Gastrocnemius medialis (tissue), 4 donors: ENCODE results near the gene FANCD2.

Experiments used
- POLR2A ChIP-seq, 2 donors: fragments of 450-650 bp; IDR thresholded peaks; one replicate each; pipeline ENCODE4 v1.6.1; 2017; ENCODE audit warnings: antibody characterized with exemption in 2 of 2, mild to moderate bottlenecking in 2 of 2, moderate library complexity in 2 of 2
- TF ChIP-seq, protein P1 (sequence below), 5 experiments: fragments of 450-650 bp in 3 of 5; fragments of 200-600 bp in 2 of 5; sonication (generic) in 2 of 5; IDR thresholded peaks in 4 of 5; conservative IDR thresholded peaks in 1 of 5; 1 replicate in 4 of 5; 2 replicates in 1 of 5; pipeline ENCODE4 v1.5.1; 2016 to 2019; ENCODE audit warnings: antibody characterized with exemption in 5 of 5, mild to moderate bottlenecking in 3 of 5, moderate library complexity in 3 of 5

DNA sequence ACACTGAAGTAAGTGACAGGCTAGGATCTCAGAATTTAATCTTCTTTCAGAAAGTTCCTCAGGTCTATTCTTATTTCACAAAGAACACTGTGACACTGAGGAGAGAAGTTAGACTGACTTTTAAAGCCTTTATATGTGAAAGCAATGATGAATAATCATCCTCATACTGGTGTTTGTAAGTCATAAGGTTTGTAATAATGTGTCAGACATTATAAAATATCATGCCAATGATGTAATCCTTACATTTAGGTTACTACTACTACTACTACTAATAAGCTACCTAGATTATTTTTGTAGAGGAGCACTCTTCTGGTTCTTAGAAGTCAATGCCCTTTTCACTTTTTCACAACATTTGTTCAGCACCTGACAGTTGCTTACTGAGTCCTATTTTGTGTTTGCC is 48.4 kb downstream of the FANCD2 start:
- TF ChIP-seq, protein P1, sequence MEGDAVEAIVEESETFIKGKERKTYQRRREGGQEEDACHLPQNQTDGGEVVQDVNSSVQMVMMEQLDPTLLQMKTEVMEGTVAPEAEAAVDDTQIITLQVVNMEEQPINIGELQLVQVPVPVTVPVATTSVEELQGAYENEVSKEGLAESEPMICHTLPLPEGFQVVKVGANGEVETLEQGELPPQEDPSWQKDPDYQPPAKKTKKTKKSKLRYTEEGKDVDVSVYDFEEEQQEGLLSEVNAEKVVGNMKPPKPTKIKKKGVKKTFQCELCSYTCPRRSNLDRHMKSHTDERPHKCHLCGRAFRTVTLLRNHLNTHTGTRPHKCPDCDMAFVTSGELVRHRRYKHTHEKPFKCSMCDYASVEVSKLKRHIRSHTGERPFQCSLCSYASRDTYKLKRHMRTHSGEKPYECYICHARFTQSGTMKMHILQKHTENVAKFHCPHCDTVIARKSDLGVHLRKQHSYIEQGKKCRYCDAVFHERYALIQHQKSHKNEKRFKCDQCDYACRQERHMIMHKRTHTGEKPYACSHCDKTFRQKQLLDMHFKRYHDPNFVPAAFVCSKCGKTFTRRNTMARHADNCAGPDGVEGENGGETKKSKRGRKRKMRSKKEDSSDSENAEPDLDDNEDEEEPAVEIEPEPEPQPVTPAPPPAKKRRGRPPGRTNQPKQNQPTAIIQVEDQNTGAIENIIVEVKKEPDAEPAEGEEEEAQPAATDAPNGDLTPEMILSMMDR (IDR thresholded peaks at IDR 0.05 in 4 of 5, conservative IDR thresholded peaks at IDR 0.05 in 1 of 5) = no peak
- no peak for TF ChIP-seq POLR2A (IDR thresholded peaks at IDR 0.05)
